ENCODE measurements around the gene ELOVL7.

The ELOVL7 gene

DNA sequence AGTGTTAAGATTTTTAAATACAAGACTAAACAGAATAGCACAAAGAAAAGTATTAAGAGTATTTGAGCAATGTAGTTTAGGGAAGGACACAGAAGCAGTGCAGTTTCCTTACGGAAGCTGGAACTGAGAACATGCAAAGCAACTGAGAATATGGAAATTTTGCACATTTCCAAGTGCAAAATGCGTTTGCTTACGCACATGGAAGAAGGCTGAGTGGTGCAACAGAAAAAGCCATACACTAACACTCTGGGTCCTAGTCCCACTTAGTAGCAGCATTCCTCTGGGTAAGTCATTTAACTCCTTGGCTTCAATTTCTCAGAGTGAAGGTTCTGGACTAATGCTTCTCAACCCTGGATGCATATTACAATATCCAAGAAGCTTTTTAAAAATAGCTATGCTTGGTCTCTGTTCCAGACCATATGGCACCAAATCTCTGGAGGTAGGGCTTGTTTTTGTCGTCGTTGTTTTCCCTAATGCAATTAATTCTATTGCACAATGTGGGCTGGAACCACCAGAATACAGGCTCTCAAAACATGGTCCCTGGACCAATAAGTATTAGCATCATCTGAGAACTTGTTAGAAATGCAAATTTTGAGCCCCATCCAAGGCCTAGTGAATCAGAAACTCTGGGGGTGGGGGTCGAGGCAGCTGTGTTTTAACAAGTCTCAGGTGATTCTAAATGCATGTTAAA is 78.9 kb downstream of the ELOVL7 start:
- Histone ChIP-seq H3K9me3 (no peaks in the 10 kb centered on the region), H3K27me3 (no peaks in the 10 kb centered on the region), H3K36me3 (no peaks in the 10 kb centered on the region), H3K27ac (no peak overlapping the region), H3K4me1 (ENCODE audit: control insufficient read depth in 1 of 2, insufficient read depth in 1 of 2, low read depth in 1 of 2, low read length in 1 of 2) (no peaks in the 10 kb centered on the region), H3K4me3 (ENCODE audit: low read depth in 1 of 2, low read length in 1 of 2) (no peak overlapping the region)
- TF ChIP-seq, protein P1, sequence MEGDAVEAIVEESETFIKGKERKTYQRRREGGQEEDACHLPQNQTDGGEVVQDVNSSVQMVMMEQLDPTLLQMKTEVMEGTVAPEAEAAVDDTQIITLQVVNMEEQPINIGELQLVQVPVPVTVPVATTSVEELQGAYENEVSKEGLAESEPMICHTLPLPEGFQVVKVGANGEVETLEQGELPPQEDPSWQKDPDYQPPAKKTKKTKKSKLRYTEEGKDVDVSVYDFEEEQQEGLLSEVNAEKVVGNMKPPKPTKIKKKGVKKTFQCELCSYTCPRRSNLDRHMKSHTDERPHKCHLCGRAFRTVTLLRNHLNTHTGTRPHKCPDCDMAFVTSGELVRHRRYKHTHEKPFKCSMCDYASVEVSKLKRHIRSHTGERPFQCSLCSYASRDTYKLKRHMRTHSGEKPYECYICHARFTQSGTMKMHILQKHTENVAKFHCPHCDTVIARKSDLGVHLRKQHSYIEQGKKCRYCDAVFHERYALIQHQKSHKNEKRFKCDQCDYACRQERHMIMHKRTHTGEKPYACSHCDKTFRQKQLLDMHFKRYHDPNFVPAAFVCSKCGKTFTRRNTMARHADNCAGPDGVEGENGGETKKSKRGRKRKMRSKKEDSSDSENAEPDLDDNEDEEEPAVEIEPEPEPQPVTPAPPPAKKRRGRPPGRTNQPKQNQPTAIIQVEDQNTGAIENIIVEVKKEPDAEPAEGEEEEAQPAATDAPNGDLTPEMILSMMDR (IDR thresholded peaks at IDR 0.05) = no peak

DNA sequence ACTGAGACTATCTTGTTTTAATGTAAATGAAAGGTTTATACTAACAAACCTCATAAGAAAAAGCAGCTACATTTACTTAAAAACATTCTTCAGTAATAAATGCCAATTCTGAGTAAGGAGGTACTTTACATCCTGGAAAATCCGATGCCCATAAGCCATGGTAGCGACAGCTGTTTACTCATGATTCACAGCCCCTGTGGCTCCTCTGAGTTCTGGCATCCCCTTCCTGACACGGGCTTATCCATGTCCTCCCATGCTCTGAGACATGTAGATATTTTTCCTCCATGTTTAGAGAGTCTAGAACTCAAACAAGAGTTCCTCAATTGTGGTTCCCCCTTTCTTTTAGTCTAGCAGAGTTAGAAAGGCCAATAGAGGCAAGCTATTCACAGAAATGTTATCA is 81.0 kb downstream of the ELOVL7 start:
- Histone ChIP-seq H3K36me3 (no peaks in the 10 kb centered on the region), H3K9me3 (no peaks in the 10 kb centered on the region), H3K4me1 (ENCODE audit: control insufficient read depth in 1 of 2, insufficient read depth in 1 of 2, low read depth in 1 of 2, low read length in 1 of 2) (no peaks in the 10 kb centered on the region), H3K4me3 (ENCODE audit: low read depth in 1 of 2, low read length in 1 of 2) (no peak overlapping the region), H3K27ac (no peak overlapping the region), H3K27me3 (no peaks in the 10 kb centered on the region)
- TF ChIP-seq, protein P1 (IDR thresholded peaks at IDR 0.05) = no peak

DNA sequence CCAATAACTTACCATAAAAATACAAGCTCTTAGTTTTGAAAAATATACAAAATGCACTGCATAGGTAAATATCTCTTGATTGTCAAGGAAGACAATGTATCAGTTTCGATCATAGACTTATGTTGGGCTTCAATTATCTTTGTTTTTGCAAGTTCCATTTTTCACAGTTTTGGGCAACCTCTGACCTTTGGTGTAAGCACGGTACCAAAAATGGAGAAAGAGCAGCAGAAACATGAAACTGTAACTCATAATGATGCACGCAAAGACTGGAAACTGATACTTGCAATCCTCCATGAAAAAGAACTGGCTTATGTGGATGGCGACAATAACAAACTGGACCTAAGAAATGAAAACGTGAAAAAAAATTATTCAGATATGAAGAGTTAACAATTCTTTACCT is 89.6 kb downstream of the ELOVL7 start:
- no peaks in the 10 kb centered on the region for H3K36me3 ChIP-seq
- no peaks in the 10 kb centered on the region for H3K9me3 ChIP-seq
- no peaks in the 10 kb centered on the region for H3K27me3 ChIP-seq
- no peak overlapping the region for H3K27ac ChIP-seq
- TF ChIP-seq, protein P1 (IDR thresholded peaks at IDR 0.05) = no peak
- no peak overlapping the region for H3K4me3 ChIP-seq (ENCODE audit: low read depth in 1 of 2, low read length in 1 of 2)
- H3K4me1 ChIP-seq (ENCODE audit: control insufficient read depth in 1 of 2, insufficient read depth in 1 of 2, low read depth in 1 of 2, low read length in 1 of 2) = no peaks in the 10 kb centered on the region

DNA sequence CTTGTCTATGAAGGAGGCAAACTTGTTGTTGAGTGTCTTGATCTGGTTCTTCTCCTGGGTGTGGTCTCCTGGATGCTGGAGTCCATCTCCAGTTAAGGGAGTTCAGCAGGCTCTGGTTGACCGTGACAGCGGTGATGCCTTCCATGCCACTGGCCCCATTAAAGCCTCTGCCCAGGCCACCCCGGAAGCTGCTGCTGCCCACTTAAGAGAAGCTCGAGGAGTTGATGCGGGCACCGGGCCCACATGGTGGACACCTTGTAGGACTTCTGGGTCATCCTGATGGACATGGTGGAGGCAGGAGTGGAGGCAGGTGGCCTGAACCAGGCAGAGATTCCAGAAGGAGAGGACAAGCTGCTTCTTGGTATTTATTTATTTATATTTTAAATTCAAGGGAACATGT is 99.4 kb downstream of the ELOVL7 start:
- Histone ChIP-seq H3K36me3 (no peaks in the 10 kb centered on the region), H3K4me1 (ENCODE audit: control insufficient read depth in 1 of 2, insufficient read depth in 1 of 2, low read depth in 1 of 2, low read length in 1 of 2) (no peaks in the 10 kb centered on the region), H3K27ac (no peak overlapping the region), H3K9me3 (no peaks in the 10 kb centered on the region), H3K27me3 (no peaks in the 10 kb centered on the region), H3K4me3 (ENCODE audit: low read depth in 1 of 2, low read length in 1 of 2) (no peak overlapping the region)
- TF ChIP-seq, protein P1 (IDR thresholded peaks at IDR 0.05) = no peak

DNA sequence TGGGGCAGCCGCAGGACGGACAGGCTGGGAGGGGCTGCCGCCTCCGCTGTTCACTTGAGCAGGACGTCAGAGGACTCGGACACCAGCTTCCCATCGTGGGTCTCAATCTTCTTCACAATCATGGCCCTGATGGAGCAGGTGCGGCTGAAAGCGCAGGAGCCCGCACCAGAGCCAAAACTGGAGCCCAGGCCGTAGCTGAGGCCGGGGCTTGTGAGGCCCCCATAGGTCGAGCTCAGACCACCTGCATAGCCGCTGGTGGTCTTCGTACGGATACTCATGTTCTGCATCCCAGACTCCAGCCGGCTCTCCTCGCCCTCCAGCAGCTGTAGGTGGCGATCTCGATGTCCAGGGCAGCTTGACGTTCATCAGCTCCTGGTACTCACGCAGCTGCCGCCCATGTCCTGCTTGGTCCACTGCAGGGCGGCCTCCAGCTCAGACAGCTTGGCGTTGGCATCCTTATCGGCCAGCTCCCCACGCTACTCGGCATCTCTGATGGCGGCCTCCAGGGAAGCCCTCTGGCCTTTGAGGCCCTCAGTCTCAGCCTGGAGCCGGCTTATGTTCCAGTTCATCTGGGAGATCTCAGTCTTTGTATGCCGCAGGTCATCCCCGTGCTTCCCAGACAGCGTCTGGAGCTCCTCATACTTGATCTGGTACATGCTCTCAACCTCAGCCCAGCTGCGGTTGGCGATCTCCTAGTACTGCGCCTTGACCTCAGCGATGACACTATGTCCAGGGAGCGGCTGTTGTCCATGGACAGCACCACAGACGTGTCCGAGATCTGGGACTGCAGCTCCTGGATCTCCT is 100.4 kb downstream of the ELOVL7 start:
- Histone ChIP-seq H3K27me3 (no peaks in the 10 kb centered on the region), H3K4me3 (ENCODE audit: low read depth in 1 of 2, low read length in 1 of 2) (no peak overlapping the region), H3K4me1 (ENCODE audit: control insufficient read depth in 1 of 2, insufficient read depth in 1 of 2, low read depth in 1 of 2, low read length in 1 of 2) (no peaks in the 10 kb centered on the region), H3K9me3 (no peaks in the 10 kb centered on the region), H3K36me3 (no peaks in the 10 kb centered on the region), H3K27ac (no peak overlapping the region)
- TF ChIP-seq, protein P1 (IDR thresholded peaks at IDR 0.05) = no peak

Measured in neutrophil (primary cell).